Measurements from ENCODE around the gene RAN. TPM values are rescaled to one million over a fixed set of nuclear protein-coding genes. Genes with fewer than 3 reads are reported as not detected.

Gene RAN
- total RNA-seq, 2 donors from 2014 or later = 1,428 to 1,822 TPM

Other genes starting within 250 kb of the RAN start
- not detected for gene RIMBP2, start 155.8 kb upstream of the RAN start, total RNA-seq
- 10 to 100 TPM; 14.4 to 16.6 TPM for gene STX2, start 32.8 kb upstream of the RAN start, total RNA-seq
- gene ADGRD1, start 81.8 kb downstream of the RAN start, total RNA-seq = under 1 TPM in 1 of 2 donors, not detected in 1; 0.70 TPM